AG09309 (cell line): Measurements from ENCODE around the gene UQCC3.

Experiments used
- DNase-seq: peaks from one replicate; pipeline ENCODE4 v3.0.0-alpha.2; 2010; ENCODE audit warnings: low read depth
- H3K4me3 ChIP-seq: 2 replicates; pipeline ENCODE4 v1.5.1; 2011; ENCODE audit warnings: mild to moderate bottlenecking, low read depth, low read length, moderate library complexity; ENCODE audit not compliant: control insufficient read depth
- CTCF ChIP-seq: IDR thresholded peaks from 2 replicates; pipeline ENCODE4 v1.5.1; 2011; ENCODE audit warnings: mild to moderate bottlenecking, low read depth, low read length, inconsistent platforms; ENCODE audit not compliant: insufficient read depth, control insufficient read depth; ENCODE audit errors: missing control alignments

Gene UQCC3

DNA sequence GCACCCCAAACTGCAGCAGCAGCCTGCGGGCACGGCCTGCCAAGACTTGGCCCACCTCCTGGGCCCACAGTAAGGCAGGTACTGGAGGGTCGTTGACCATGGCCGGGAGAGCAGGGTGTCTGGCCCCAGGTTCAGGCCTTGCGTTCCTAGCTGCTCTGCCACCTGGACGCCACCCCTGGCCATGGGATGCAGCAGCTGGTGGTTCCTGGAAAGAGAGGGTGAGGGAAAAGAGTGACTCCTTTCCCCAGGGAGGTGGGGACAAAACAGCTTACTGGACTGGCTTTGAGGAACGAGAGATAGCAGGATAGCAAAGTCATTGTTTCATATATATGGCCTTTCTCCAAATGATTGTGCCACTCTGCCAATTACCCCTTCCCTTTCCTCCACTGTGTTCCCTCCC lies 33.9 kb downstream of the UQCC3 start:
- no peak for TF ChIP-seq CTCF
- peak overlapping the region; percentile 56 for H3K4me3 ChIP-seq
- no peak for DNase-seq

DNA sequence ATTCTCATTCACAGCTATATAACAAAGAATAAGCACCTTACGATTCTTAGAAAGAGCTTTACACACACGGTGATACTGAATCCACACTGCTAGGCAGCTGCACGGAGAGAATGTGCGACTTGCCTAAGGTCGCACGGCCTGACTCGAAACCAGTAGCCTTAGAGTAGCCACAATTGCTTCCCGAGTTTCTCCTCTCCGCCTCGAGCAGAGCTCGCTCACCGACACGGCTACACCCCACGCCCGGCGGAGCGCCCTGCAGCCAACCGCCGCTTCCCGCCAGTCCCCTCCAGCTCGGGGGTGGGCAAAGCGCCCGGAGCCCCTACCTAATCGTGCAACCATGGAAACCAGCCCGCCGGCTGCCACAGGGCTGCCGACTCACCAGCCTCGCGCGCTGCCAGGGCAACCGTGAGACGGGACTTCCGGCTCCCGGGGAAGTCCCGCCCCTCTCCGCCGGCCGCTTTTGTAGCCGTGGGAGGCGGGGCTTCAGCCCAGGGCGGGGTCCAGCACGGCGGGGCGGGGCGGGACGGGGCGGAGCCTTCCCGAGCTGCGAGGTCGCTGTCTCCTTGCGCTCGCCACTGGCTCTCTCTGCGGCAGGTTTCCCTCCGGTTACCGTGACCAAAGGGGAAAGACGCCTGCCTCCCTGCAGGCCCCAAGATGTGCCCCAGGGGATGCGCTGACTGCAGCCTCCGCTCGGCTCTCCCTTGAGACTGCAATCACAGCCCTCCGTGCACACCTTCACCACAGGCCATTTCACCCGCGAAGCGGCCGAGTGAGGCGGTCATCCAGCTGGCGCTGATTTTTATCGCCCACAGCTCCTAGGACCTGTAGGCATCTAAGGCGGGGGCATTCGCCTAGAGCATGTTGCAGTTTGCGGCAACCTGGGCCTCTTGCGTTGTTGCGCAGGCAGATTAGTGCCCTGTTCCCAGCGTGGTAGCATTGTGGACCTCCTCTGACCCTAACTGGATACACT lies 34.7 kb downstream of the UQCC3 start:
- DNase-seq, result peak; percentile 57
- TF ChIP-seq CTCF, result no peak
- H3K4me3 ChIP-seq, result peak overlapping the region; percentile 56

GRCh38 chr11:62706850-62707247 lies 35.4 kb downstream of the UQCC3 start:
- DNase-seq, result no peak
- H3K4me3 ChIP-seq, result no peak overlapping the region
- TF ChIP-seq CTCF, result no peak

DNA sequence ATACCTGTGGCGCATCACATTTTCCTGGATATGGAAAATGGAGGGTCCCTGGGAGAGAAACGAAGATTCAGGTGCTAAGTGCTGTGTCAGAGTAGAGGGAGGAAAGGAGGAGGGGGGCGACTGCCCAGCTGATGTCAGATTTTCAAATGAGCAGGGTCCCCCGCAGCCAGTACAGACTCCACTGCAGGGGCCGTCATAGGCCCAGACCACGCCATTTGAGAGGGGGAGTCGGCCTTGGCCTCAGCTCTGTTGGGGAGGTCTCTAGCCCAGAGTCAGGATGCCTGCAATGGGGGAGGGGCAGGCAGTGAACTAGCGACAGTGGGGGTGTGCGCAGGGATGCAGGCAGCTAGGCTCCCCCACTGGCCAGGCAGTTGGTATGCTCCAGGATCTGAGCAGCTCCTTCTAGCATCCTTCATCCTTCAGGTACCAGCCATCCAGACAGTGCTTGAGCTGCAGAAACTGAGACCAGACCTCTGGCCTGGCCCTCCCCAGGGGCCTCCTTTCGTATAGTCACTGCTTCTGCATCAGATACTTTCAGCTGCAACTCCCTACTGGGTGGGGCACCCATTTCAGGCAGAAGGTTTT lies 35.9 kb downstream of the UQCC3 start, which contains the start of the genes BSCL2 and GNG3:
BSCL2 (minus strand) TSS at position 148 of the 585 bp plus-strand sequence. CDS start 229 bp downstream, outside the sequence.
GNG3 (plus strand) TSS at position 400 of the 585 bp plus-strand sequence. CDS start 620 bp downstream, outside the sequence.
- DNase-seq, result no peak
- TF ChIP-seq CTCF, result no peak
- peak within 1 kb of the TSS; percentile 6 for H3K4me3 ChIP-seq

DNA sequence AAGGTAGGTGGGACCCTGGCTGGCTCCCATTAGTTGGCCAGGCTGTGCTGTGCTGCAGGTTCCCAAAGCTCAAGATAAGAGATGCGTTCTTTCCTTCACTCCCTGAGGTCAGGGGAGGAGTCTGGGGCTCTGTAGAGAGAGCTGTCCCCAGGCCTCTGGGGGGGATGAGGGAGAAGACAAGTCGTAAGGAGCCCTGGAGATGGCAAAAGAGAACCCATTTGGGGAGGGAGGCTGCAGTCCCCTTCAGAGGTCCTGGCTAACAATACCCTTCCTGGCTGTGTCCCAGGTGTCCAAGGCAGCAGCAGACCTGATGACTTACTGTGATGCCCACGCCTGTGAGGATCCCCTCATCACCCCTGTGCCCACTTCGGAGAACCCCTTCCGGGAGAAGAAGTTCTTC lies 36.9 kb downstream of the UQCC3 start:
- H3K4me3 ChIP-seq, result no peak overlapping the region
- TF ChIP-seq CTCF, result no peak
- DNase-seq, result no peak

GRCh38 chr11:62708793-62709192 lies 37.3 kb downstream of the UQCC3 start:
- no peak for DNase-seq
- H3K4me3 ChIP-seq, result peak overlapping the region; percentile 44
- no peak for TF ChIP-seq CTCF
